WI38 (cell line): Measurements from ENCODE around the gene HECW1.

ENCODE experiments used
- H3K4me3 ChIP-seq: 2 replicates; pipeline ENCODE4 v1.5.1; 2011; ENCODE audit warnings: low read depth, mild to moderate bottlenecking, control low read depth, low read length
- CTCF ChIP-seq: IDR thresholded peaks from 2 replicates; pipeline ENCODE4 v1.5.1; 2012; ENCODE audit warnings: low read depth, mild to moderate bottlenecking, control low read depth, low read length

The HECW1 gene

GRCh38 chr7:43550427-43550826, 438.0 kb downstream of the HECW1 start:
- TF ChIP-seq CTCF, result no peak
- no peak overlapping the region for H3K4me3 ChIP-seq

- no peak for TF ChIP-seq CTCF
- no peak overlapping the region for H3K4me3 ChIP-seq
Measured at GRCh38 chr7:43552122-43552521, 439.7 kb downstream of the HECW1 start.

- no peak for TF ChIP-seq CTCF
- H3K4me3 ChIP-seq, result no peak overlapping the region
Measured at GRCh38 chr7:43553999-43554398, 441.6 kb downstream of the HECW1 start.

- no peak for TF ChIP-seq CTCF
Measured at GRCh38 chr7:43554423-43554822, 442.0 kb downstream of the HECW1 start.

GRCh38 chr7:43557831-43558495, 445.5 kb downstream of the HECW1 start:
- TF ChIP-seq CTCF, result no peak
- H3K4me3 ChIP-seq, result no peak overlapping the region

More at GRCh38 chr7:43554423-43554822, 442.0 kb downstream of the HECW1 start:
- H3K4me3 ChIP-seq, result no peak overlapping the region

- no peak for TF ChIP-seq CTCF
- no peak overlapping the region for H3K4me3 ChIP-seq
Measured at GRCh38 chr7:43559171-43559945, 446.9 kb downstream of the HECW1 start.

- no peak overlapping the region for H3K4me3 ChIP-seq
- no peak for TF ChIP-seq CTCF
Measured at GRCh38 chr7:43559946-43560335, 447.5 kb downstream of the HECW1 start.
